ENCODE results near the gene NEUROD2. TPM values are rescaled to one million over a fixed set of nuclear protein-coding genes. Genes with fewer than 3 reads are reported as not detected.

Gene NEUROD2
- total RNA-seq, 1 donor from 2014 or later = not detected

DNA sequence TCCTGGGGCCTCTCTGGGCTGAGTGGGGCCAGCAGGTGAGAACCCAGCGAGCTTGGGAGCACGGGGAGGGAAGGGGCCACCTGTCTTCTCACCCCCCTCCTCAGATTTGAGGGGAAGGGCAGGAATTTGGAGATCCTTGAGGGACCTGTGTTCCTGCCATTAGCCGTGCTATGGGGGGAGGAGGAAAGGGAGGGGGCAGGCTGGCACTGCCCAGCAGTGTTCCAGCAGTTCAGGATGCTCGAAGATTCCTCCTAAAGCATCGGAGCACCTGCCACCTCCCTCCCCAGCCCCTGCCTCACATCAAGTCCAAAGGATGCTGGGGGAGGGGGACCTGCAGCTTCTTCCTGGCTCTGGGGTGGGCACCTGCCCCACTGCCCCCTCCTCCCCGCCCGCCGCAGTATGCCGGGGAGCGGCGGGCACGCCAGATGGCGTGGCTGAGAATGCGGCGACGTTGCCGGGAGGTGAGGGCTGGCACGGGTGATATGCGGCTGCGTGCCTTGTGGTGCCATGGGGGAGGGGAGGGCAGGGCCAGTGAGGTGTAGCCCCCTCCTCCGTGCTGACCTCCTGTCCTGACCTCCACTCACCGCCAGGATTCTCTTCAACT lies 4.7 kb upstream of the NEUROD2 start:
- Mint-ChIP-seq H3K27me3 (ENCODE audit: low read depth, unreplicated experiment) (peaks cover 84% of the 10 kb centered on the region), H3K4me3 (ENCODE audit: unreplicated experiment) (no peak overlapping the region), H3K4me1 (ENCODE audit: low read depth, unreplicated experiment) (no peaks in the 10 kb centered on the region), H3K27ac (ENCODE audit: unreplicated experiment) (no peak overlapping the region), H3K9me3 (ENCODE audit: unreplicated experiment) (no peaks in the 10 kb centered on the region), H3K36me3 (ENCODE audit: low read depth, unreplicated experiment) (no peaks in the 10 kb centered on the region)
- no peak overlapping the region for H3K4me3 ChIP-seq (ENCODE audit: insufficient read depth, low read depth, low read length)
- H3K79me2 ChIP-seq (ENCODE audit: insufficient read depth, low read length) = no peaks in the 10 kb centered on the region
- DNase-seq (ENCODE audit: low read depth) (no peak), FAIRE-seq (no peak)
- H4K20me1 ChIP-seq (ENCODE audit: insufficient read depth, low read length) = no peaks in the 10 kb centered on the region
- TF ChIP-seq EZH2 (IDR thresholded peaks at IDR 0.05; ENCODE audit: insufficient read depth, low read length) = no peak
- TF ChIP-seq, protein P1, sequence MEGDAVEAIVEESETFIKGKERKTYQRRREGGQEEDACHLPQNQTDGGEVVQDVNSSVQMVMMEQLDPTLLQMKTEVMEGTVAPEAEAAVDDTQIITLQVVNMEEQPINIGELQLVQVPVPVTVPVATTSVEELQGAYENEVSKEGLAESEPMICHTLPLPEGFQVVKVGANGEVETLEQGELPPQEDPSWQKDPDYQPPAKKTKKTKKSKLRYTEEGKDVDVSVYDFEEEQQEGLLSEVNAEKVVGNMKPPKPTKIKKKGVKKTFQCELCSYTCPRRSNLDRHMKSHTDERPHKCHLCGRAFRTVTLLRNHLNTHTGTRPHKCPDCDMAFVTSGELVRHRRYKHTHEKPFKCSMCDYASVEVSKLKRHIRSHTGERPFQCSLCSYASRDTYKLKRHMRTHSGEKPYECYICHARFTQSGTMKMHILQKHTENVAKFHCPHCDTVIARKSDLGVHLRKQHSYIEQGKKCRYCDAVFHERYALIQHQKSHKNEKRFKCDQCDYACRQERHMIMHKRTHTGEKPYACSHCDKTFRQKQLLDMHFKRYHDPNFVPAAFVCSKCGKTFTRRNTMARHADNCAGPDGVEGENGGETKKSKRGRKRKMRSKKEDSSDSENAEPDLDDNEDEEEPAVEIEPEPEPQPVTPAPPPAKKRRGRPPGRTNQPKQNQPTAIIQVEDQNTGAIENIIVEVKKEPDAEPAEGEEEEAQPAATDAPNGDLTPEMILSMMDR (IDR thresholded peaks at IDR 0.05; ENCODE audit: insufficient read depth, low read depth, low read length) = no peak
- no peak overlapping the region for H3K4me2 ChIP-seq (ENCODE audit: low read length)
- H3K36me3 ChIP-seq (ENCODE audit: insufficient read depth, low read length) = no peaks in the 10 kb centered on the region
- H3K4me1 ChIP-seq (ENCODE audit: insufficient read depth, low read length) = peaks cover under 1% of the 10 kb centered on the region
- H3K9ac ChIP-seq (ENCODE audit: low read length) = no peak overlapping the region
- H3K9me3 ChIP-seq (ENCODE audit: insufficient read depth, low read depth, low read length) = no peaks in the 10 kb centered on the region
- H3K27me3 ChIP-seq (ENCODE audit: insufficient read depth, low read length) = peaks cover 58% of the 10 kb centered on the region
- no peak overlapping the region for H3K27ac ChIP-seq (ENCODE audit: low read depth, low read length)
- no peak overlapping the region for H2AFZ ChIP-seq (ENCODE audit: low read depth, low read length)

DNA sequence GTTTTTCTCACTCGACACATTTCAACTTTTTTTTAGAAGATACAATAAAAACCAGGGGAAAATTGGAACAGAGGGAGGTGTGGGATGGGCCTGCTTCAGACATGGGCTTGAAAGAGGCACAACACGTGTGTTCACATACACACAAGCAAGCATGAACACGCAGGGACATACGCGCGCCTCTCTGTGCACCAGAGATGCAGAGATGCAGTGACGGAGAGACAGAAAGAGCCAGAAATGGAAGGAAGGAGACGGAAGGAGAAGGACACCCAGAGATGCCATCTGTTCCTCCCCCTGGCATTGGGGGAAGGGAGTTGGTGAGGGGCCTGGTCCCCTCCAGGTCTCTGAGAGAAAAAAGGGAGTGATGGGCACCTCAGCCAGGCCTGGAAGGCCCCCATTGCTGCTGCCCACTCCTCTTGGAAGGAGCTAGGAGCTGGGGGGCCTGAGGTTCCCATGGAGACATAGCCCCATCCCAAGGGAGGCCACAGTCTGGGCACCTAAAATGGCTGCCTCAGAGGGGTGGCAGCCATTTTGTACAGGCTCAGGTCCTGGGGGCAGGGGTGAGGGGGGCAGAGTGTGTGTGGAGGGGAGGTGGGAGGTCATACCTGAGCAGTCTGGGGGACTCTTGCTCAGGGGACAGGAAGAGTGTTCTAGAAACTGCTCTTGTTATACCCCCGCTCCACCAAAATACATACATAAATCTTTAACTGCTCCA lies 3.8 kb upstream of the NEUROD2 start:
- Mint-ChIP-seq H3K4me1 (ENCODE audit: low read depth, unreplicated experiment) (no peaks in the 10 kb centered on the region), H3K9me3 (ENCODE audit: unreplicated experiment) (no peaks in the 10 kb centered on the region), H3K36me3 (ENCODE audit: low read depth, unreplicated experiment) (no peaks in the 10 kb centered on the region), H3K4me3 (ENCODE audit: unreplicated experiment) (no peak overlapping the region), H3K27ac (ENCODE audit: unreplicated experiment) (no peak overlapping the region), H3K27me3 (ENCODE audit: low read depth, unreplicated experiment) (peaks cover 80% of the 10 kb centered on the region)
- H3K36me3 ChIP-seq (ENCODE audit: insufficient read depth, low read length) = no peaks in the 10 kb centered on the region
- no peak overlapping the region for H2AFZ ChIP-seq (ENCODE audit: low read depth, low read length)
- no peak overlapping the region for H3K4me2 ChIP-seq (ENCODE audit: low read length)
- TF ChIP-seq EZH2 (IDR thresholded peaks at IDR 0.05; ENCODE audit: insufficient read depth, low read length) = no peak
- TF ChIP-seq, protein P1 (IDR thresholded peaks at IDR 0.05; ENCODE audit: insufficient read depth, low read depth, low read length) = no peak
- H3K4me3 ChIP-seq (ENCODE audit: insufficient read depth, low read depth, low read length) = no peak overlapping the region
- H3K27me3 ChIP-seq (ENCODE audit: insufficient read depth, low read length) = peaks cover 61% of the 10 kb centered on the region
- DNase-seq (ENCODE audit: low read depth) = no peak
- H4K20me1 ChIP-seq (ENCODE audit: insufficient read depth, low read length) = no peaks in the 10 kb centered on the region
- FAIRE-seq = no peak
- no peaks in the 10 kb centered on the region for H3K9me3 ChIP-seq (ENCODE audit: insufficient read depth, low read depth, low read length)
- no peaks in the 10 kb centered on the region for H3K4me1 ChIP-seq (ENCODE audit: insufficient read depth, low read length)
- no peak overlapping the region for H3K9ac ChIP-seq (ENCODE audit: low read length)
- no peak overlapping the region for H3K27ac ChIP-seq (ENCODE audit: low read depth, low read length)
- no peaks in the 10 kb centered on the region for H3K79me2 ChIP-seq (ENCODE audit: insufficient read depth, low read length)

All from astrocyte (in vitro differentiated cells and primary cell).